Activated naive CD4-positive, alpha-beta T cell treated with anti-CD3 and anti-CD28 coated beads, Interleukin-2, amount 10 ng/mL, durations not matched to agents 7 days and 5 days (primary cell): ENCODE data around the gene RIN3.
A peak's percentile ranks its signal among the peaks of the same experiment; 100 is the strongest.

ENCODE experiments used
- CTCF ChIA-PET: fragments of 350-600 bp; sonication (Branson Sonifier 250); formaldehyde crosslinking; loops from one replicate; lab custom pipeline; 2021; ENCODE audit warnings: antibody characterized with exemption; lab: Charles Lee
- DNase-seq: peaks from one replicate; pipeline ENCODE4 v3.0.0-alpha.2; 2020
- H3K27ac Mint-ChIP-seq: one replicate; pipeline ENCODE4 v1.8.0; 2021; ENCODE audit warnings: mild to moderate bottlenecking, moderate library complexity, mixed read lengths
- H3K27me3 Mint-ChIP-seq: one replicate; pipeline ENCODE4 v1.8.0; 2021; ENCODE audit warnings: mild to moderate bottlenecking, mixed read lengths
- H3K36me3 Mint-ChIP-seq: one replicate; pipeline ENCODE4 v1.8.0; 2021; ENCODE audit warnings: mixed read lengths
- H3K4me1 Mint-ChIP-seq: one replicate; pipeline ENCODE4 v1.8.0; 2021; ENCODE audit warnings: mixed read lengths
- H3K4me3 Mint-ChIP-seq: one replicate; pipeline ENCODE4 v1.8.0; 2021; ENCODE audit warnings: mild to moderate bottlenecking, moderate library complexity, mixed read lengths
- H3K9me3 Mint-ChIP-seq: one replicate; pipeline ENCODE4 v1.8.0; 2021; ENCODE audit warnings: mixed read lengths

Gene RIN3

GRCh38 chr14:92724516-92725340 is 211.1 kb downstream of the RIN3 start:
- no peaks in the 10 kb centered on the region for H3K36me3 Mint-ChIP-seq
- CTCF ChIA-PET: interaction anchor here (1.0 to 1.5 kb wide), 2 partner anchors 39 to 60 kb away, joined by 3 to 4 read pairs; no protein-coding TSS in a partner anchor
- H3K4me3 Mint-ChIP-seq: no peak overlapping the region
- H3K9me3 Mint-ChIP-seq: no peaks in the 10 kb centered on the region
- no peak for DNase-seq
- no peak overlapping the region for H3K27ac Mint-ChIP-seq
- peaks cover 20% of the 10 kb centered on the region for H3K4me1 Mint-ChIP-seq
- H3K27me3 Mint-ChIP-seq: peaks cover 5% of the 10 kb centered on the region

GRCh38 chr14:92726135-92726932 is 212.8 kb downstream of the RIN3 start:
- CTCF ChIA-PET: interaction anchor here (1.5 kb wide), 1 partner anchor 40 kb away, joined by 4 read pairs; no protein-coding TSS in a partner anchor
- peaks cover under 1% of the 10 kb centered on the region for H3K9me3 Mint-ChIP-seq
- DNase-seq: peak; percentile 37
- peaks cover 25% of the 10 kb centered on the region for H3K4me1 Mint-ChIP-seq
- peak overlapping the region; percentile 36 for H3K27ac Mint-ChIP-seq
- peaks cover 5% of the 10 kb centered on the region for H3K27me3 Mint-ChIP-seq
- H3K36me3 Mint-ChIP-seq: peaks cover 3% of the 10 kb centered on the region
- H3K4me3 Mint-ChIP-seq: no peak overlapping the region

GRCh38 chr14:92726933-92727262 is 213.3 kb downstream of the RIN3 start:
- DNase-seq: no peak
- no peak overlapping the region for H3K4me3 Mint-ChIP-seq
- H3K27ac Mint-ChIP-seq: no peak overlapping the region
- CTCF ChIA-PET: no interaction called here
- peaks cover 7% of the 10 kb centered on the region for H3K36me3 Mint-ChIP-seq
- H3K9me3 Mint-ChIP-seq: peaks cover 5% of the 10 kb centered on the region
- peaks cover 25% of the 10 kb centered on the region for H3K4me1 Mint-ChIP-seq
- peaks cover 5% of the 10 kb centered on the region for H3K27me3 Mint-ChIP-seq

- peaks cover 13% of the 10 kb centered on the region for H3K27me3 Mint-ChIP-seq
- CTCF ChIA-PET: no interaction called here
- H3K4me3 Mint-ChIP-seq: no peak overlapping the region
Observed at GRCh38 chr14:92728759-92729364, 215.3 kb downstream of the RIN3 start.

GRCh38 chr14:92729634-92730358 is 216.2 kb downstream of the RIN3 start:
- H3K9me3 Mint-ChIP-seq: peaks cover 7% of the 10 kb centered on the region
- CTCF ChIA-PET: interaction anchor here (0.6 to 1.0 kb wide), 2 partner anchors 64 to 169 kb away, joined by 3 read pairs; no protein-coding TSS in a partner anchor
- peaks cover 25% of the 10 kb centered on the region for H3K4me1 Mint-ChIP-seq
- peak overlapping the region; percentile 25 for H3K27ac Mint-ChIP-seq
- DNase-seq: no peak
- H3K4me3 Mint-ChIP-seq: no peak overlapping the region
- H3K36me3 Mint-ChIP-seq: peaks cover 14% of the 10 kb centered on the region
- peaks cover 13% of the 10 kb centered on the region for H3K27me3 Mint-ChIP-seq

More at GRCh38 chr14:92728759-92729364, 215.3 kb downstream of the RIN3 start:
- Mint-ChIP-seq H3K27ac (no peak overlapping the region), H3K36me3 (peaks cover 14% of the 10 kb centered on the region), H3K4me1 (peaks cover 25% of the 10 kb centered on the region), H3K9me3 (peaks cover 7% of the 10 kb centered on the region)
- DNase-seq: peak; percentile 40

GRCh38 chr14:92731622-92732115 is 218.1 kb downstream of the RIN3 start:
- no peak for DNase-seq

GRCh38 chr14:92733007-92733406 is 219.4 kb downstream of the RIN3 start:
- H3K4me3 Mint-ChIP-seq: no peak overlapping the region
- H3K36me3 Mint-ChIP-seq: peaks cover 14% of the 10 kb centered on the region
- H3K9me3 Mint-ChIP-seq: peaks cover 7% of the 10 kb centered on the region
- peaks cover 28% of the 10 kb centered on the region for H3K4me1 Mint-ChIP-seq
- no peak overlapping the region for H3K27ac Mint-ChIP-seq
- H3K27me3 Mint-ChIP-seq: peaks cover 7% of the 10 kb centered on the region
- no peak for DNase-seq
- CTCF ChIA-PET: interaction anchor here (1.5 kb wide), 1 partner anchor 15 kb away, joined by 4 read pairs; the partner anchor contains the start of gene LGMN

More at GRCh38 chr14:92731622-92732115, 218.1 kb downstream of the RIN3 start:
- Mint-ChIP-seq H3K4me3 (no peak overlapping the region), H3K27ac (no peak overlapping the region), H3K27me3 (peaks cover 13% of the 10 kb centered on the region), H3K9me3 (peaks cover 7% of the 10 kb centered on the region), H3K36me3 (peaks cover 14% of the 10 kb centered on the region), H3K4me1 (peaks cover 21% of the 10 kb centered on the region)
- CTCF ChIA-PET: no interaction called here

- Mint-ChIP-seq H3K27me3 (peaks cover 7% of the 10 kb centered on the region), H3K36me3 (peaks cover 14% of the 10 kb centered on the region), H3K4me1 (peaks cover 19% of the 10 kb centered on the region), H3K9me3 (peaks cover 7% of the 10 kb centered on the region), H3K4me3 (no peak overlapping the region), H3K27ac (no peak overlapping the region)
- CTCF ChIA-PET: no interaction called here
- DNase-seq: no peak
Observed at GRCh38 chr14:92734618-92735017, 221.0 kb downstream of the RIN3 start.

GRCh38 chr14:92735344-92735743 is 221.8 kb downstream of the RIN3 start:
- DNase-seq: no peak
- H3K9me3 Mint-ChIP-seq: peaks cover 7% of the 10 kb centered on the region
- H3K4me3 Mint-ChIP-seq: no peak overlapping the region
- CTCF ChIA-PET: no interaction called here
- H3K36me3 Mint-ChIP-seq: peaks cover 12% of the 10 kb centered on the region
- no peak overlapping the region for H3K27ac Mint-ChIP-seq
- peaks cover 13% of the 10 kb centered on the region for H3K27me3 Mint-ChIP-seq
- peaks cover 13% of the 10 kb centered on the region for H3K4me1 Mint-ChIP-seq

GRCh38 chr14:92737206-92737605 is 223.6 kb downstream of the RIN3 start:
- peaks cover 2% of the 10 kb centered on the region for H3K9me3 Mint-ChIP-seq
- peaks cover 11% of the 10 kb centered on the region for H3K27me3 Mint-ChIP-seq
- H3K27ac Mint-ChIP-seq: peak overlapping the region; percentile 29
- CTCF ChIA-PET: no interaction called here
- H3K4me3 Mint-ChIP-seq: no peak overlapping the region
- no peak for DNase-seq
- peaks cover 13% of the 10 kb centered on the region for H3K4me1 Mint-ChIP-seq
- peaks cover 3% of the 10 kb centered on the region for H3K36me3 Mint-ChIP-seq

GRCh38 chr14:92737619-92738188 is 224.1 kb downstream of the RIN3 start:
- Mint-ChIP-seq H3K27ac (no peak overlapping the region), H3K36me3 (no peaks in the 10 kb centered on the region), H3K4me1 (peaks cover 13% of the 10 kb centered on the region), H3K27me3 (peaks cover 6% of the 10 kb centered on the region), H3K4me3 (no peak overlapping the region), H3K9me3 (no peaks in the 10 kb centered on the region)
- CTCF ChIA-PET: no interaction called here
- DNase-seq: no peak
